PC-9 (cell line): ENCODE data around the gene CDC7.

Experiments
- CTCF ChIP-seq: fragments of 200-600 bp; sonication (generic); conservative IDR thresholded peaks from 2 replicates; pipeline ENCODE4 v1.6.1; 2017; ENCODE audit warnings: mixed run types, antibody characterized with exemption, mild to moderate bottlenecking, moderate library complexity
- EZH2 ChIP-seq: fragments of 200-600 bp; sonication (generic); IDR thresholded peaks from 2 replicates; pipeline ENCODE4 v1.8.0; 2017; ENCODE audit warnings: antibody characterized with exemption, low read depth

- TF ChIP-seq EZH2 (no peak), CTCF (no peak)
Measured at GRCh38 chr1:91559838-91560565, 59.4 kb downstream of the CDC7 start.
